CD4-positive, CD25-positive, alpha-beta regulatory T cell (primary cell): ENCODE results near the gene B4GALNT1. TPM values are rescaled to one million over a fixed set of nuclear protein-coding genes. Genes with fewer than 3 reads are reported as not detected.

Source experiments
- ATAC-seq, 2 donors: fragments of 150-1000 bp; cut with Tn5 transposase; one replicate each; pipeline ENCODE4 v1.10.0; 2021; ENCODE audit warnings: low read depth in 2 of 2, moderate number of reproducible peaks in 2 of 2, moderate library complexity in 1 of 2
- DNase-seq, 3 donors: peaks; one replicate each; pipeline versions ENCODE4 v3.0.0 to v3.0.0-alpha.2; 2012 to 2022; ENCODE audit warnings: mixed read lengths in 1 of 3
- H3K27ac ChIP-seq: one replicate; pipeline ENCODE4 v1.7.0; 2013; ENCODE audit warnings: mild to moderate bottlenecking, low read length; ENCODE audit not compliant: insufficient read depth, poor library complexity, severe bottlenecking
- H3K27me3 ChIP-seq: one replicate; pipeline ENCODE4 v1.7.0; 2013; ENCODE audit warnings: low read length; ENCODE audit not compliant: control insufficient read depth, insufficient read depth
- H3K36me3 ChIP-seq: one replicate; pipeline ENCODE4 v1.7.0; 2013; ENCODE audit warnings: mild to moderate bottlenecking, low read length, moderate library complexity; ENCODE audit not compliant: control insufficient read depth, insufficient read depth
- H3K4me1 ChIP-seq: 2 replicates; pipeline ENCODE4 v1.7.0; 2013; ENCODE audit warnings: mild to moderate bottlenecking, low read length; ENCODE audit not compliant: insufficient read depth, control insufficient read depth, poor library complexity, severe bottlenecking
- H3K4me3 ChIP-seq: one replicate; pipeline ENCODE4 v1.7.0; 2013; ENCODE audit warnings: low read depth, mild to moderate bottlenecking, low read length, moderate library complexity
- H3K9me3 ChIP-seq, 2 experiments: 1 replicate in 1 of 2; 2 replicates in 1 of 2; pipeline ENCODE4 v1.7.0; 2013; ENCODE audit warnings: low read length in 2 of 2, mild to moderate bottlenecking in 1 of 2, moderate library complexity in 1 of 2; ENCODE audit not compliant: control insufficient read depth in 2 of 2
- H3K27ac Mint-ChIP-seq, 3 donors: one replicate each; pipeline ENCODE4 v1.8.0; 2020 to 2022; ENCODE audit warnings: mild to moderate bottlenecking in 3 of 3, mixed read lengths in 3 of 3, moderate library complexity in 2 of 3
- H3K27me3 Mint-ChIP-seq: one replicate; pipeline ENCODE4 v1.8.0; 2022; ENCODE audit warnings: mild to moderate bottlenecking, mixed read lengths
- H3K36me3 Mint-ChIP-seq: one replicate; pipeline ENCODE4 v1.8.0; 2020; ENCODE audit warnings: mixed read lengths
- H3K4me1 Mint-ChIP-seq, 4 donors: one replicate each; pipeline ENCODE4 v1.8.0; 2020 to 2022; ENCODE audit warnings: mixed read lengths in 4 of 4, mild to moderate bottlenecking in 1 of 4
- H3K4me3 Mint-ChIP-seq, 4 donors: one replicate each; pipeline ENCODE4 v1.8.0; 2020 to 2022; ENCODE audit warnings: mild to moderate bottlenecking in 4 of 4, mixed read lengths in 4 of 4, moderate library complexity in 3 of 4
- H3K9me3 Mint-ChIP-seq, 7 donors: one replicate each; pipeline ENCODE4 v1.8.0; 2020 to 2022; ENCODE audit warnings: mixed read lengths in 7 of 7, mild to moderate bottlenecking in 3 of 7, moderate library complexity in 2 of 7
- polyA plus RNA-seq, 4 donors: library from polyadenylated mRNA; unstranded; fragments of 300-500 nt; fragmentation: Illumina TruSeq; gene quantifications; one replicate each; pipeline ENCODE4 v1.2.3, GENCODE V29; 2021
- total RNA-seq: library from RNA; stranded (reverse); gene quantifications from one replicate; pipeline ENCODE4 v1.2.3, GENCODE V29; 2022

B4GALNT1 gene
- total and polyA plus RNA-seq, 5 donors from 2014 or later = not detected

GRCh38 chr12:57626111-57626920 is 6.7 kb downstream of the B4GALNT1 start:
- no peaks in the 10 kb centered on the region for H3K36me3 ChIP-seq
- Mint-ChIP-seq H3K9me3 (peaks cover 0 to 6% (median 0%) of the 10 kb centered on the region in 7 donors), H3K27ac (no peak overlapping the region), H3K4me3 (no peak overlapping the region), H3K36me3 (no peaks in the 10 kb centered on the region), H3K27me3 (peaks cover 97% of the 10 kb centered on the region), H3K4me1 (peaks cover 0 to 23% (median 12%) of the 10 kb centered on the region in 4 donors)
- H3K4me1 ChIP-seq = peaks cover 17% of the 10 kb centered on the region
- no peaks in the 10 kb centered on the region for H3K9me3 ChIP-seq
- no peak for DNase-seq
- no peak overlapping the region for H3K4me3 ChIP-seq
- H3K27me3 ChIP-seq = peaks cover 60% of the 10 kb centered on the region
- ATAC-seq = no peak
- H3K27ac ChIP-seq = no peak overlapping the region

- H3K27ac Mint-ChIP-seq = no peak overlapping the region
- H3K4me1 ChIP-seq = peaks cover 25% of the 10 kb centered on the region
- H3K27me3 ChIP-seq = peaks cover 56% of the 10 kb centered on the region
- H3K9me3 Mint-ChIP-seq = peaks cover 0 to 6% (median 0%) of the 10 kb centered on the region in 7 donors
- H3K4me1 Mint-ChIP-seq = peaks cover 0 to 31% (median 17%) of the 10 kb centered on the region in 4 donors
- H3K4me3 Mint-ChIP-seq = no peak overlapping the region
- ATAC-seq = no peak
- no peaks in the 10 kb centered on the region for H3K9me3 ChIP-seq
- peaks cover 97% of the 10 kb centered on the region for H3K27me3 Mint-ChIP-seq
- H3K36me3 Mint-ChIP-seq = no peaks in the 10 kb centered on the region
- H3K27ac ChIP-seq = no peak overlapping the region
- no peak overlapping the region for H3K4me3 ChIP-seq
- H3K36me3 ChIP-seq = no peaks in the 10 kb centered on the region
- DNase-seq = no peak
These were observed 7.6 kb downstream of the B4GALNT1 start for GRCh38 chr12:57625261-57626032.

GRCh38 chr12:57624441-57625220 is 8.4 kb downstream of the B4GALNT1 start:
- ATAC-seq (no peak), DNase-seq (no peak)

GRCh38 chr12:57623811-57624390 is 9.1 kb downstream of the B4GALNT1 start:
- Mint-ChIP-seq H3K9me3 (peaks cover 0 to 8% (median 0%) of the 10 kb centered on the region in 7 donors), H3K4me3 (peak overlapping the region in 1 of 4 donors; percentile 79), H3K27me3 (peaks cover 97% of the 10 kb centered on the region), H3K36me3 (no peaks in the 10 kb centered on the region), H3K4me1 (peaks cover 0 to 39% (median 22%) of the 10 kb centered on the region in 4 donors), H3K27ac (no peak overlapping the region)
- no peak for DNase-seq
- H3K27me3 ChIP-seq = peaks cover 53% of the 10 kb centered on the region
- no peaks in the 10 kb centered on the region for H3K9me3 ChIP-seq
- H3K4me1 ChIP-seq = peaks cover 35% of the 10 kb centered on the region
- no peaks in the 10 kb centered on the region for H3K36me3 ChIP-seq
- no peak overlapping the region for H3K27ac ChIP-seq
- ATAC-seq = no peak
- H3K4me3 ChIP-seq = no peak overlapping the region

More at GRCh38 chr12:57624441-57625220, 8.4 kb downstream of the B4GALNT1 start:
- Histone ChIP-seq H3K36me3 (no peaks in the 10 kb centered on the region), H3K4me3 (no peak overlapping the region), H3K4me1 (peaks cover 29% of the 10 kb centered on the region), H3K9me3 (no peaks in the 10 kb centered on the region), H3K27me3 (peaks cover 59% of the 10 kb centered on the region), H3K27ac (no peak overlapping the region)
- Mint-ChIP-seq H3K27ac (no peak overlapping the region), H3K27me3 (peaks cover 97% of the 10 kb centered on the region), H3K9me3 (peaks cover 0 to 7% (median 0%) of the 10 kb centered on the region in 7 donors), H3K36me3 (no peaks in the 10 kb centered on the region), H3K4me3 (peak overlapping the region in 1 of 4 donors; percentile 56), H3K4me1 (peaks cover 0 to 33% (median 20%) of the 10 kb centered on the region in 4 donors)

GRCh38 chr12:57623385-57623784 is 9.6 kb downstream of the B4GALNT1 start:
- DNase-seq (no peak), ATAC-seq (no peak)
- no peak overlapping the region for H3K4me3 Mint-ChIP-seq
- H3K4me1 Mint-ChIP-seq = peaks cover 0 to 40% (median 23%) of the 10 kb centered on the region in 4 donors
- no peaks in the 10 kb centered on the region for H3K36me3 ChIP-seq
- H3K4me3 ChIP-seq = no peak overlapping the region
- peaks cover 36% of the 10 kb centered on the region for H3K4me1 ChIP-seq
- peaks cover 51% of the 10 kb centered on the region for H3K27me3 ChIP-seq
- H3K27me3 Mint-ChIP-seq = peaks cover 97% of the 10 kb centered on the region
- no peak overlapping the region for H3K27ac Mint-ChIP-seq
- peaks cover 0 to 8% (median 0%) of the 10 kb centered on the region in 7 donors for H3K9me3 Mint-ChIP-seq
- H3K9me3 ChIP-seq = no peaks in the 10 kb centered on the region
- no peaks in the 10 kb centered on the region for H3K36me3 Mint-ChIP-seq
- no peak overlapping the region for H3K27ac ChIP-seq

GRCh38 chr12:57622293-57623245 is 10.4 kb downstream of the B4GALNT1 start:
- no peak for DNase-seq
- Histone ChIP-seq H3K36me3 (no peaks in the 10 kb centered on the region), H3K27ac (no peak overlapping the region), H3K4me3 (no peak overlapping the region), H3K9me3 (no peaks in the 10 kb centered on the region), H3K4me1 (peaks cover 30% of the 10 kb centered on the region), H3K27me3 (peaks cover 54% of the 10 kb centered on the region)
- Mint-ChIP-seq H3K36me3 (no peaks in the 10 kb centered on the region), H3K9me3 (peaks cover 0 to 8% (median 0%) of the 10 kb centered on the region in 7 donors), H3K4me1 (peaks cover 0 to 37% (median 24%) of the 10 kb centered on the region in 4 donors), H3K27ac (no peak overlapping the region), H3K27me3 (peaks cover 97% of the 10 kb centered on the region), H3K4me3 (peak overlapping the region in 3 of 4 donors; percentile 20 to 86 (median 80))
- no peak for ATAC-seq
